GM13976 (cell line): ENCODE results near the gene SH3BP2.

Experiments used
- DNase-seq: peaks from one replicate; pipeline ENCODE4 v3.0.0; 2012; ENCODE audit warnings: low spot score
- CTCF ChIP-seq: IDR thresholded peaks from 2 replicates; pipeline ENCODE4 v1.5.1; 2012; ENCODE audit warnings: borderline replicate concordance, mild to moderate bottlenecking; ENCODE audit not compliant: insufficient read depth; ENCODE audit errors: extremely low read depth, missing control alignments, control extremely low read depth
- in situ Hi-C: fragments of 300-500 bp; cut with MboI; formaldehyde crosslinking; loops from one replicate; pipeline ENCODE4 v1.12.0; 2022; ENCODE audit warnings: low sequenced_read_pairs, mixed read lengths, inconsistent platforms; ENCODE audit not compliant: unreplicated experiment

SH3BP2 gene

GRCh38 chr4:2846172-2846571, 53.3 kb downstream of the SH3BP2 start:
- in situ Hi-C loops, result no loop called here
- TF ChIP-seq CTCF, result no peak
- no peak for DNase-seq

GRCh38 chr4:2847302-2847871, 54.5 kb downstream of the SH3BP2 start:
- no peak for DNase-seq
- in situ Hi-C loops, result no loop called here
- TF ChIP-seq CTCF, result no peak

- no peak for DNase-seq
- TF ChIP-seq CTCF, result no peak
- in situ Hi-C loops, result no loop called here
Observed at GRCh38 chr4:2848449-2848848, 55.6 kb downstream of the SH3BP2 start.

- DNase-seq, result no peak
- in situ Hi-C loops, result no loop called here
- no peak for TF ChIP-seq CTCF
Observed at GRCh38 chr4:2849267-2850152, 56.6 kb downstream of the SH3BP2 start.

- DNase-seq, result no peak
- TF ChIP-seq CTCF, result no peak
- in situ Hi-C loops, result no loop called here
Observed at GRCh38 chr4:2850966-2851798, 58.3 kb downstream of the SH3BP2 start.

GRCh38 chr4:2852481-2852921, 59.6 kb downstream of the SH3BP2 start:
- in situ Hi-C loops, result no loop called here
- TF ChIP-seq CTCF, result no peak
- DNase-seq, result peak; percentile 45
